Neuronal stem cell (in vitro differentiated cells): ENCODE measurements around the gene PGPEP1.
A peak's percentile ranks its signal among the peaks of the same experiment; 100 is the strongest.

ENCODE experiments used
- DNase-seq: peaks from one replicate; pipeline ENCODE4 v3.0.0-alpha.2; 2013; ENCODE audit warnings: low spot score
- H2AFZ ChIP-seq: one replicate; pipeline ENCODE4 v1.6.1; 2013; ENCODE audit warnings: mild to moderate bottlenecking, low read length, inconsistent platforms
- H2AK5ac ChIP-seq: 2 replicates; pipeline ENCODE4 v1.6.1; 2013; ENCODE audit warnings: low read depth, mild to moderate bottlenecking, inconsistent platforms, low read length, moderate library complexity, mixed read lengths
- H2BK120ac ChIP-seq: 2 replicates; pipeline ENCODE4 v1.6.1; 2013; ENCODE audit warnings: low read depth, mild to moderate bottlenecking, inconsistent platforms, low read length, moderate library complexity, mixed read lengths
- H2BK12ac ChIP-seq: one replicate; pipeline ENCODE4 v1.6.1; 2013; ENCODE audit warnings: low read length, inconsistent platforms
- H2BK15ac ChIP-seq: 2 replicates; pipeline ENCODE4 v1.6.1; 2013; ENCODE audit warnings: mild to moderate bottlenecking, low read length, inconsistent platforms, mixed read lengths
- H2BK5ac ChIP-seq: one replicate; pipeline ENCODE4 v1.6.1; 2013; ENCODE audit warnings: inconsistent platforms, mild to moderate bottlenecking, low read length, moderate library complexity
- H3K14ac ChIP-seq: one replicate; pipeline ENCODE4 v1.6.1; 2013; ENCODE audit warnings: low read length, inconsistent platforms
- H3K18ac ChIP-seq: 2 replicates; pipeline ENCODE4 v1.6.1; 2013; ENCODE audit warnings: low read length, inconsistent platforms
- H3K23ac ChIP-seq: 2 replicates; pipeline ENCODE4 v1.6.1; 2013; ENCODE audit warnings: low read depth, mild to moderate bottlenecking, mixed read lengths, low read length, inconsistent platforms; ENCODE audit not compliant: poor library complexity
- H3K27ac ChIP-seq: replicated peaks from 3 replicates; pipeline ENCODE4 v1.5.1; 2013; ENCODE audit warnings: low read length, inconsistent platforms
- H3K27me3 ChIP-seq, 3 experiments: 2 replicates each; pipeline ENCODE4 v1.6.1; 2013; ENCODE audit warnings: low read length in 3 of 3, mild to moderate bottlenecking in 2 of 3, inconsistent platforms in 1 of 3, low read depth in 1 of 3, mixed read lengths in 1 of 3, moderate library complexity in 1 of 3; ENCODE audit not compliant: control insufficient read depth in 3 of 3, insufficient read depth in 3 of 3
- H3K36me3 ChIP-seq, 2 donors: replicated peaks in 1 of 2; 2 replicates each; pipeline ENCODE4 v1.6.1; 2013; ENCODE audit warnings: low read length in 2 of 2; ENCODE audit not compliant: control insufficient read depth in 2 of 2, insufficient read depth in 2 of 2
- H3K4ac ChIP-seq: 2 replicates; pipeline ENCODE4 v1.6.1; 2013; ENCODE audit warnings: inconsistent platforms, mild to moderate bottlenecking, low read length, moderate library complexity
- H3K4me1 ChIP-seq, 2 donors: 1 replicate in 1 of 2; 2 replicates in 1 of 2; pipeline ENCODE4 v1.6.1; 2013; ENCODE audit warnings: low read length in 2 of 2, low read depth in 1 of 2; ENCODE audit not compliant: control insufficient read depth in 2 of 2, insufficient read depth in 1 of 2
- H3K4me2 ChIP-seq: one replicate; pipeline ENCODE4 v1.6.1; 2013; ENCODE audit warnings: mild to moderate bottlenecking, low read length, inconsistent platforms; ENCODE audit not compliant: insufficient read depth, poor library complexity, severe bottlenecking
- H3K4me3 ChIP-seq, 2 donors: 2 replicates each; pipeline ENCODE4 v1.5.1; 2013; ENCODE audit warnings: low read length in 2 of 2, mild to moderate bottlenecking in 2 of 2, inconsistent platforms in 1 of 2, moderate library complexity in 1 of 2
- H3K79me1 ChIP-seq: one replicate; pipeline ENCODE4 v1.6.1; 2013; ENCODE audit warnings: low read depth, mild to moderate bottlenecking, inconsistent platforms, low read length, moderate library complexity
- H3K9ac ChIP-seq: one replicate; pipeline ENCODE4 v1.6.1; 2013; ENCODE audit warnings: mild to moderate bottlenecking, low read depth, low read length, inconsistent platforms; ENCODE audit not compliant: poor library complexity
- H3K9me3 ChIP-seq, 2 donors: replicated peaks in 1 of 2; 2 replicates each; pipeline versions ENCODE3 to v1.6.1; 2013; ENCODE audit warnings: low read length in 2 of 2, mild to moderate bottlenecking in 2 of 2, inconsistent platforms in 1 of 2, low read depth in 1 of 2, mixed read lengths in 1 of 2, moderate library complexity in 1 of 2; ENCODE audit not compliant: control insufficient read depth in 2 of 2, insufficient read depth in 1 of 2
- H4K8ac ChIP-seq: one replicate; pipeline ENCODE4 v1.6.1; 2013; ENCODE audit warnings: low read depth, mild to moderate bottlenecking, inconsistent platforms, low read length, moderate library complexity
- H4K91ac ChIP-seq: one replicate; pipeline ENCODE4 v1.6.1; 2013; ENCODE audit warnings: low read length, low read depth, mild to moderate bottlenecking, inconsistent platforms; ENCODE audit not compliant: poor library complexity
- WGBS, 2 donors: extraction: QIAGEN DNeasy Blood & Tissue Kit; methylation state at CpG; one replicate each; pipeline ENCODE4 v1.1.7; 2013; ENCODE audit warnings: missing lambda C conversion rate in 2 of 2, mixed read lengths in 1 of 2; ENCODE audit not compliant: insufficient read length in 2 of 2, insufficient replicate concordance in 1 of 2; ENCODE audit errors: extremely low coverage in 2 of 2; 5-methylcytosine and 5-hydroxymethylcytosine counted together

Gene PGPEP1

DNA sequence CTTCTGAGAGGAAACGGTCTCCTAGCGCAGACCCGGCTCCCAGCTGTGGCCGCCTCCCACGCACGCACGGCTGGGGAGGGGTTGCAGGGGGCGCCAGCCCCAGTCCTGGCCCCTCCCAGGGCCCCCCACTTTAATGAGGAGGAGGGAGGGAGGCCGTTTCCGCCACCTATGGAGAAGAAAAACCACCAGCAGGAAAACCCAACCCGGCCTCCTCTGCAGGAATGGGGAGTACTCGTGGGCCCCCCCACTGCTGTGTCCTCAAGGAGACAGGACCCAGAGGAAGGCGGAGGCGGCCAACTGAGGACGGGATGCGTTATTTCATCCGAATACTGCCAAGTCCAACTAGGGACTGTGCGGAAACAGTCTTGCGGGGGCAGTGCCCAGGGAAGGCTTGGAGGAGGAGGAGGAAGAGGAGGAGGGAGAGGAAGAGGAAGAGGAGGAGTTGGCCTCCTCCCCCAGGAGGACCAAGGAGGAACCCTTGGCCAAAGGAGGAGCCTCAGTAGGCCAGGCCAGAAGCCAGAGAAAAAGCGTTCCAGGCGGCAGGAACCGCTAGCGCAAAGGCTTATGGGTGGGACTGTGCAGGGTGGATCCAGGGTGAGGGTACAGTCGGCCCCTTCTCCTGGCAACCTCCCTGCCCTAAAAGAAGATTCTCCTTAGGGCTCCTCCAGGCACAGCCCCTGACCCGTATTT, 74.9 kb downstream of the PGPEP1 start:
- Histone ChIP-seq H2BK15ac (peak overlapping the region; percentile 92), H3K9ac (peak overlapping the region; percentile 63), H2BK12ac (no peak overlapping the region), H3K18ac (peak overlapping the region; percentile 88), H3K9me3 (peaks cover 0 to 2% of the 10 kb centered on the region in 2 donors), H3K4me2 (no peak overlapping the region), H3K27me3 (peaks cover 0 to 19% (median 0%) of the 10 kb centered on the region in 3 experiments), H3K4me1 (peaks cover 26 to 44% of the 10 kb centered on the region in 2 donors), H3K23ac (peak overlapping the region; percentile 17), H2AK5ac (peak overlapping the region; percentile 96), H2BK5ac (peak overlapping the region; percentile 13), H3K27ac (no peak overlapping the region), H4K8ac (no peak overlapping the region), H2BK120ac (peak overlapping the region; percentile 96), H4K91ac (no peak overlapping the region), H3K14ac (no peak overlapping the region), H3K79me1 (peaks cover 6% of the 10 kb centered on the region), H3K36me3 (no peaks in the 10 kb centered on the region), H3K4ac (no peak overlapping the region), H2AFZ (peak overlapping the region; percentile 49), H3K4me3 (no peak overlapping the region)
- whole genome bisulfite sequencing, 2 donors: no CpG with 5 or more reads among the region's 25 CpGs
- DNase-seq: no peak

DNA sequence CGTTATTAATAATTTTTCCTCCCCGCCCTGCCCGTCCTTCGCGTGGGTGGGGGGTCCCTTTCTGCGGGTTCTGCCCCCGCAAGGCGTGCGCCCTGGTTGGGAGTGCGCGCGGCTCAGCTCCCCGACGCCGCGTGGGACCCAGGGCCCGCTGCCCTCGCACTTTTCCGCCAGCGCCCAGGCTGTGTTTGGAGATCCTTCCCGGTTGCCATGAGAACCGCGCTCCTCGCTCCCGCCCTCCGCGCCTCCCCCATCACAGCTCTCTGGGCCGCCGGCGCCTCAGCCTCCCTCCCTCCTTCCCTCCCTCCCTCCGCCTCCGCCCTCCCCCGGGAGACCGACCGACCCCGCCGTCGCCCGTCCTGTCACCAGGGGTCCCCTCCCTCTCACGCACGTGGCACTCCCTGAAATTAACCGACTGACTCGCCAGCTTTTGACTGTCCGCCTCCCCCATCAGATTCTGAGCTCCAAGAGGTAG, 76.4 kb downstream of the PGPEP1 start:
- Histone ChIP-seq H3K4me3 (peak overlapping the region; percentile 43 to 67), H2BK120ac (peak overlapping the region; percentile 18), H2BK12ac (no peak overlapping the region), H3K18ac (peak overlapping the region; percentile 86), H3K27ac (peak overlapping the region; percentile 75), H2BK5ac (peak overlapping the region; percentile 89), H3K9ac (no peak overlapping the region), H3K4ac (peak overlapping the region; percentile 26), H2AK5ac (peak overlapping the region; percentile 100), H3K9me3 (peaks cover 0 to 2% of the 10 kb centered on the region in 2 donors), H2BK15ac (peak overlapping the region; percentile 98), H3K4me2 (peak overlapping the region; percentile 72), H3K23ac (peak overlapping the region; percentile 80), H2AFZ (peak overlapping the region; percentile 88), H3K14ac (no peak overlapping the region), H4K8ac (no peak overlapping the region), H4K91ac (no peak overlapping the region), H3K36me3 (no peaks in the 10 kb centered on the region), H3K4me1 (peaks cover 27 to 56% of the 10 kb centered on the region in 2 donors), H3K79me1 (peaks cover 7% of the 10 kb centered on the region), H3K27me3 (peaks cover 0 to 20% (median 0%) of the 10 kb centered on the region in 3 experiments)
- no CpG with 5 or more reads among the region's 44 CpGs for WGBS, 2 donors
- peak; percentile 77 for DNase-seq

DNA sequence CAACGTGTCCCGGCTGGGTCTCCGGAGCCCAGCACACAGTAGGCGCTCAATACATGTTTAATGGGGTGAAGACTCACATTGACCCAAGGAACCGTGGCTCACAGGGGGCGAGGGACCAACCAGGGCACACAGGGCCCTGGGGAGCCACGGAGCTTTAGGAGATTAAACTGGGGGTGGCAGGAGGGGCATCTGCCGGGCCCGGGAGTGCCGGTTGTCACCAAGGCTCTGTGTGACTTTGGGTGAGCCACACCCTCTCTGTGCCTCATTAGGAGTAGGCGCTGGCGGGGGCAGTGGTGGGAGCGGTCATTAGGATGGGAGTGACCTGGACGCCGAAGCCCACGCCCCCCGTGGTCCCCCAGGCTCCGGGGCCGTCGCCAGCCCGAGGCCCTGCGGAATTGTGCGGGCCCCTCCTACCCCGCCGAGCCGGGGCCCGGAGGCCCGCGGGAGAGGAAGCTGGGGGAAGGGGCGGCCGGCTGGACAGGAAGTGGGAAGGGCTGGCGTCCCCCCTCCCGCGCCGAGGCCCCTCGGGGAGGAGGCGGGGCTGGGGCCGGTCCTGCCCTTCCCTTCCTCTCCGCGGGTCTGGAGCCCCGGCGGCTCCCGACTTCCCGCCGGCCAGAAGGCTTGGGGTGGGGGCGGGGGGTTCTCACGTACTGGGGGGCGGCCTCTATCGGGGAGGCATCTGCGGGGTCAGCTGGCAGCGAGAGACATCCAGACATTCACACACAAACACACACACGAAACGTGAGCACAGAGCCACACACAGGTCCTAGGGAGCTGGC, 77.0 kb downstream of the PGPEP1 start:
- H2AFZ ChIP-seq: peak overlapping the region; percentile 88
- H3K23ac ChIP-seq: peak overlapping the region; percentile 94
- no CpG with 5 or more reads among the region's 53 CpGs for WGBS, 2 donors
- peak overlapping the region; percentile 29 for H2BK120ac ChIP-seq
- peak overlapping the region; percentile 100 for H2BK12ac ChIP-seq
- peaks cover 7% of the 10 kb centered on the region for H3K79me1 ChIP-seq
- peaks cover 0 to 20% (median 0%) of the 10 kb centered on the region in 3 experiments for H3K27me3 ChIP-seq
- peak overlapping the region; percentile 69 for H3K4ac ChIP-seq
- peak overlapping the region; percentile 50 for H3K27ac ChIP-seq
- peak overlapping the region; percentile 98 for H3K18ac ChIP-seq
- H3K4me2 ChIP-seq: peak overlapping the region; percentile 60
- H3K4me3 ChIP-seq: peak overlapping the region; percentile 43 to 69
- H2BK15ac ChIP-seq: peak overlapping the region; percentile 98
- H3K9me3 ChIP-seq: peaks cover 0 to 2% of the 10 kb centered on the region in 2 donors
- no peak overlapping the region for H3K14ac ChIP-seq
- peak overlapping the region; percentile 38 for H4K91ac ChIP-seq
- peak overlapping the region; percentile 89 for H2BK5ac ChIP-seq
- H3K36me3 ChIP-seq: peaks cover 0 to 3% of the 10 kb centered on the region in 2 donors
- H2AK5ac ChIP-seq: peak overlapping the region; percentile 100
- peak; percentile 67 for DNase-seq
- peaks cover 27 to 56% of the 10 kb centered on the region in 2 donors for H3K4me1 ChIP-seq
- no peak overlapping the region for H4K8ac ChIP-seq
- peak overlapping the region; percentile 82 for H3K9ac ChIP-seq
